ENCODE data around the gene PRAMEF17.
"Not testable (repeated sequence)": the region's sequence is repeated elsewhere in the genome, so short reads cannot be mapped to it uniquely, and the experiment has no call there.

The PRAMEF17 gene

DNA sequence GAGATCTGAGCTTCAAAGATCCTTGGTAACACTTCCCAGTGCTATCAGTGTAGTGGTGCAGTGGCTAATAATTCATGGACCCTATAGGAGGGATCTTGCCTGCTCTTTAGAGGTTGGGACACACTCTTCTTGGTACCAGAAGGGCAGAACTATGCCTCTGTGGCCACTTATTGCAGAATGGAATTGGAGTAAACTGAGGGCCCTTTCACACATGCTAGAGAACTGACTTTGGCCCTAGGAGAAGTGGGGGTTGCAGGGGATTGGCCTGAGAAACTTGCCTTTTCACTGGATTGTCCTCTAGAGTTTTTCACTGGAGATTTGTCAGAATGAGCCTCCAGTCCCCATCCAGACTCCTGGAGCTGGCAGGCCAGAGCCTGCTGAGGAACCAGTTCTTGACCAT lies at the start of gene PRAMEF17:
PRAMEF17 (plus strand) TSS at position 301 of the 400 bp plus-strand sequence; CDS start at position 327, 26 bp downstream.
- H3K27me3 ChIP-seq (ENCODE audit: low read length); H3K79me2 ChIP-seq (ENCODE audit: insufficient read depth, low read length); H3K9ac ChIP-seq (ENCODE audit: low read length); H3K9me2 ChIP-seq (replicated peaks; ENCODE audit: insufficient read depth, low read length); H3F3A ChIP-seq (ENCODE audit: insufficient read depth); H3K9me3 ChIP-seq (ENCODE audit: insufficient read depth, low read length); H3K4me3 ChIP-seq (ENCODE audit: insufficient read depth, low read length, poor library complexity, severe bottlenecking); H2AFZ ChIP-seq (ENCODE audit: low read depth, low read length, severe bottlenecking); H3K27ac ChIP-seq (ENCODE audit: low read depth, low read length); H3K4me2 ChIP-seq (ENCODE audit: low read depth, low read length, poor library complexity, severe bottlenecking); H3K36me3 ChIP-seq (ENCODE audit: low read length); H4K20me1 ChIP-seq (ENCODE audit: low read depth, low read length): not testable (repeated sequence)

- H3K27ac ChIP-seq (ENCODE audit: low read depth, low read length); H3K9me3 ChIP-seq (ENCODE audit: insufficient read depth, low read length); H3K79me2 ChIP-seq (ENCODE audit: insufficient read depth, low read length); H3K36me3 ChIP-seq (ENCODE audit: low read length); H3K9ac ChIP-seq (ENCODE audit: low read length); H3F3A ChIP-seq (ENCODE audit: insufficient read depth); H3K27me3 ChIP-seq (ENCODE audit: low read length); H3K4me2 ChIP-seq (ENCODE audit: low read depth, low read length, poor library complexity, severe bottlenecking); H3K9me2 ChIP-seq (replicated peaks; ENCODE audit: insufficient read depth, low read length); H2AFZ ChIP-seq (ENCODE audit: low read depth, low read length, severe bottlenecking); H4K20me1 ChIP-seq (ENCODE audit: low read depth, low read length); H3K4me3 ChIP-seq (ENCODE audit: insufficient read depth, low read length, poor library complexity, severe bottlenecking): not testable (repeated sequence)
These were observed 46.9 kb upstream of the PRAMEF17 start for GRCh38 chr1:13342496-13342895.

DNA sequence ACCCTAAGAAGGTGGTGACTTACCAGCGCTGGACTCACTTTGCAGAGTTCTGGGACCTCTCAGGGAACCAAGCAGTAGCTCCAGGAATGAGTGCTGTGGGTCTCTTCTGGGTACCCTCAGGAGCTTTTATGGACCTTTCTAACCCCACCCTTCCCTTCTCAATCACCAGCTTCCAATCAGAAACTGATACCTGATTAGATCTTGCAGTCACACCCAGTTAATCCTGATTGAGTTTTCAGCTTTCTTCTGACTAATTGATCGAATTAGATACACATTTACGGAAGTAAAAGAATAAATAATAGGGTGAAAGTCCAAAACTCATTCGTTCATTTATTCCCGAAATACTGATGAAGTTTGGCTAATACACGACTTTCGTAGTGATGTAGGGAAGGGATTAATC lies 42.4 kb upstream of the PRAMEF17 start, which contains the start of gene PRAMEF14:
PRAMEF14 (minus strand) TSS at position 101 of the 400 bp plus-strand sequence. CDS start 1,820 bp downstream, outside the sequence.
- not testable (repeated sequence) for H3K27me3 ChIP-seq (ENCODE audit: low read length); H3K9ac ChIP-seq (ENCODE audit: low read length); H3K9me2 ChIP-seq (replicated peaks; ENCODE audit: insufficient read depth, low read length); H3K9me3 ChIP-seq (ENCODE audit: insufficient read depth, low read length); H3K27ac ChIP-seq (ENCODE audit: low read depth, low read length); H3K4me3 ChIP-seq (ENCODE audit: insufficient read depth, low read length, poor library complexity, severe bottlenecking); H3F3A ChIP-seq (ENCODE audit: insufficient read depth); H4K20me1 ChIP-seq (ENCODE audit: low read depth, low read length); H2AFZ ChIP-seq (ENCODE audit: low read depth, low read length, severe bottlenecking); H3K79me2 ChIP-seq (ENCODE audit: insufficient read depth, low read length); H3K4me2 ChIP-seq (ENCODE audit: low read depth, low read length, poor library complexity, severe bottlenecking); H3K36me3 ChIP-seq (ENCODE audit: low read length)

DNA sequence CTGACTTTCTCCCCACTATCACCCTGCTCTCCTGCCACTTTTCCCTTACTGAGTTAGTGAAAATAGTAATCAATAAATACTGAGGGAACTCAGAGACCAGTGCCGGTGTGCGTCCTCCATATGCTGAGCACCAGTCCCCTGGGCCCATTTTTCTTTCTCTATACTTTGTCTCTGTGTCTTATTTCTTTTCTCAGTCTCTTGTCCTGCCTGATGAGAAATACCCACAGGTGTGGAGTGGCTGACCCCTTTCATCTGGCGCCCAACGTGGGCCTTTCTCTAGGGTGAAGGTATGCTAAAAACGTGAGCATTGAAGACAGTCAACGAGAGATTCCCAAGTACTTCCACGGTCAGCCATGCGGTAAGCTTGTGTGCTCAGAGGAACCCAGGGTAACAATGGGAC lies 36.0 kb upstream of the PRAMEF17 start:
- H3K9me3 ChIP-seq (ENCODE audit: insufficient read depth, low read length); H3K27ac ChIP-seq (ENCODE audit: low read depth, low read length); H3K9me2 ChIP-seq (replicated peaks; ENCODE audit: insufficient read depth, low read length); H2AFZ ChIP-seq (ENCODE audit: low read depth, low read length, severe bottlenecking); H3F3A ChIP-seq (ENCODE audit: insufficient read depth); H3K4me2 ChIP-seq (ENCODE audit: low read depth, low read length, poor library complexity, severe bottlenecking); H4K20me1 ChIP-seq (ENCODE audit: low read depth, low read length); H3K79me2 ChIP-seq (ENCODE audit: insufficient read depth, low read length); H3K9ac ChIP-seq (ENCODE audit: low read length); H3K4me3 ChIP-seq (ENCODE audit: insufficient read depth, low read length, poor library complexity, severe bottlenecking); H3K27me3 ChIP-seq (ENCODE audit: low read length); H3K36me3 ChIP-seq (ENCODE audit: low read length): not testable (repeated sequence)

GRCh38 chr1:13354475-13354874 lies 35.0 kb upstream of the PRAMEF17 start:
- not testable (repeated sequence) for H4K20me1 ChIP-seq (ENCODE audit: low read depth, low read length)

DNA sequence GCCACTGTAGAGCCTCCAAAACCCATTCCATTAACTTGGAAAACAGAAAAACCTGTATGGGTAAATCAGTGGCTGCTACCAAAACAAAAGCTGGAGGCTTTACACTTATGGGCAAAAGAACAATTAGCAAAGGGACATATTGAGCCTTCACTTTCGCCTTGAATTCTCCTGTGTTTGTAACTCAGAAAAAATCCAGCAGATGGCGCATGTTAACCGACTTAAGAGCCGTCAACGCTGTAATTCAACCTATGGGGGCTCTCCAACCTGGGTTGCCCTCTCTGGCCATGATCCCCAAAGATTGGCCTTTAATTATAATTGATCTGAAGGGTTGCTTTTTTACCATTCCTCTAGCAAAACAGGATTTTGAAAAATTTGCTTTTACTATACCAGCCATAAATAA lies 32.7 kb upstream of the PRAMEF17 start:
- H3K79me2 ChIP-seq (ENCODE audit: insufficient read depth, low read length); H3K9me3 ChIP-seq (ENCODE audit: insufficient read depth, low read length); H4K20me1 ChIP-seq (ENCODE audit: low read depth, low read length); H3K27ac ChIP-seq (ENCODE audit: low read depth, low read length); H3K9me2 ChIP-seq (replicated peaks; ENCODE audit: insufficient read depth, low read length); H2AFZ ChIP-seq (ENCODE audit: low read depth, low read length, severe bottlenecking); H3K27me3 ChIP-seq (ENCODE audit: low read length); H3K36me3 ChIP-seq (ENCODE audit: low read length); H3K4me3 ChIP-seq (ENCODE audit: insufficient read depth, low read length, poor library complexity, severe bottlenecking); H3K4me2 ChIP-seq (ENCODE audit: low read depth, low read length, poor library complexity, severe bottlenecking); H3F3A ChIP-seq (ENCODE audit: insufficient read depth); H3K9ac ChIP-seq (ENCODE audit: low read length): not testable (repeated sequence)

More at GRCh38 chr1:13354475-13354874, 35.0 kb upstream of the PRAMEF17 start:
- not testable (repeated sequence) for H3K9me2 ChIP-seq (replicated peaks; ENCODE audit: insufficient read depth, low read length); H3K9me3 ChIP-seq (ENCODE audit: insufficient read depth, low read length); H3K27ac ChIP-seq (ENCODE audit: low read depth, low read length); H3K4me2 ChIP-seq (ENCODE audit: low read depth, low read length, poor library complexity, severe bottlenecking); H3K4me3 ChIP-seq (ENCODE audit: insufficient read depth, low read length, poor library complexity, severe bottlenecking); H3K27me3 ChIP-seq (ENCODE audit: low read length); H3K36me3 ChIP-seq (ENCODE audit: low read length); H3K9ac ChIP-seq (ENCODE audit: low read length); H3K79me2 ChIP-seq (ENCODE audit: insufficient read depth, low read length); H3F3A ChIP-seq (ENCODE audit: insufficient read depth); H2AFZ ChIP-seq (ENCODE audit: low read depth, low read length, severe bottlenecking)

DNA sequence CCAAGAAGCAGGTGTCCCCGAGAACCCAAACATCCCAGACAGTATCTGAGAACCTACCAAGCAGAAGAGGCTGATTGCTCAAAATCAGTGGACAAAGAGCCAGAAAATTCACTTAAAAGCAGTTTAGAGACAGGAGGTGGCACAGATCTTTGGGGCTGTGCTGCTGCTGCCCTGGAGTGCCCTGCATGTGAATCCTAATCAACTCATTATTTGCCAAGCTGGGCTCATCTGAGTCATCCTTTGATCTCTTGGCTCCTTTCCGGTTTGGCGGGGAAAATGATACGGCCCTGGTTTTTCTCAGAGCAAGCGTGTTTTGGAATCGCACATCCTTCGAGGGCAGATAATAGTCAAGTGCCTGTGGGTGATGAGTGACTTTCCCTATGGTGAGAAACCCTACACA lies 27.1 kb upstream of the PRAMEF17 start:
- H3K27ac ChIP-seq (ENCODE audit: low read depth, low read length); H3K4me3 ChIP-seq (ENCODE audit: insufficient read depth, low read length, poor library complexity, severe bottlenecking): not testable (repeated sequence)

DNA sequence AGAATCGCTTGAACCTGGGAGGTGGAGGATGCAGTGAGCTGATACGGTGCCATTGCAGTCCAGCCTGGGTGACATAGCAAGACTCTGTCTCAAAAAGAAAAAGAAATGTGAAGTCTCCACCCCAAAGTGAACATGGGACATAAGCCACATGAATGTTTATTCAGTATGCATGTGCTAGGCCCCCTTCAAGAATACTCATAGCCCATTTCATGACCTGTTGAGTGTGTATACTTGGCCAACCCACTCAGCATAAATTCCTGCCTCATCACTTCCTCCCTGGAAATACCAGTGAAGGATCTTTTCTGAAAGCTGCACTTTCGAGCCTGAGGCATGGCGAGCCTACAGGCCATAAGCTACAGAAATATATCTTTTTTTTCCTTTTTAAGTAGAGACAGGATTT lies 24.5 kb upstream of the PRAMEF17 start:
- H4K20me1 ChIP-seq (ENCODE audit: low read depth, low read length); H3K9me2 ChIP-seq (replicated peaks; ENCODE audit: insufficient read depth, low read length); H3K27ac ChIP-seq (ENCODE audit: low read depth, low read length); H3K79me2 ChIP-seq (ENCODE audit: insufficient read depth, low read length); H3K9ac ChIP-seq (ENCODE audit: low read length); H3K9me3 ChIP-seq (ENCODE audit: insufficient read depth, low read length); H3K4me2 ChIP-seq (ENCODE audit: low read depth, low read length, poor library complexity, severe bottlenecking); H2AFZ ChIP-seq (ENCODE audit: low read depth, low read length, severe bottlenecking); H3K36me3 ChIP-seq (ENCODE audit: low read length); H3F3A ChIP-seq (ENCODE audit: insufficient read depth); H3K4me3 ChIP-seq (ENCODE audit: insufficient read depth, low read length, poor library complexity, severe bottlenecking); H3K27me3 ChIP-seq (ENCODE audit: low read length): not testable (repeated sequence)

More for the DNA sequence above, 27.1 kb upstream of the PRAMEF17 start:
- not testable (repeated sequence) for H3K4me2 ChIP-seq (ENCODE audit: low read depth, low read length, poor library complexity, severe bottlenecking); H3K36me3 ChIP-seq (ENCODE audit: low read length); H2AFZ ChIP-seq (ENCODE audit: low read depth, low read length, severe bottlenecking); H4K20me1 ChIP-seq (ENCODE audit: low read depth, low read length); H3K27me3 ChIP-seq (ENCODE audit: low read length); H3K9ac ChIP-seq (ENCODE audit: low read length); H3F3A ChIP-seq (ENCODE audit: insufficient read depth); H3K9me2 ChIP-seq (replicated peaks; ENCODE audit: insufficient read depth, low read length); H3K79me2 ChIP-seq (ENCODE audit: insufficient read depth, low read length); H3K9me3 ChIP-seq (ENCODE audit: insufficient read depth, low read length)

Data from SU-DHL-6 (cell line).